Endothelial cell of coronary artery (primary cell): ENCODE results near the gene ARHGEF12. TPM values are rescaled to one million over a fixed set of nuclear protein-coding genes. Genes with fewer than 3 reads are reported as not detected.

Source experiments
- total RNA-seq: library from RNA; depleted of rRNA; stranded (reverse); fragments of >200 nt; gene quantifications from 2 replicates; pipeline ENCODE4 v1.2.3, GENCODE V29; 2014

The ARHGEF12 gene
- 81.3 and 104 TPM in 2 replicates for total RNA-seq

GRCh38 chr11:120335908-120336640, at the start of gene ARHGEF12:
Gene ARHGEF12, plus strand, starts transcription at chr11:120336413. Its CDS starts 831 bp downstream, at chr11:120337244.

GRCh38 chr11:120324932-120325810, 11.0 kb upstream of the ARHGEF12 start, which contains the start of gene TLCD5:
Gene TLCD5, plus strand, starts transcription at chr11:120325299. Its CDS starts 2,143 bp downstream, at chr11:120327442.

GRCh38 chr11:120511116-120511819, 175.1 kb downstream of the ARHGEF12 start, which contains the start of gene GRIK4:
Gene GRIK4, plus strand, starts transcription at chr11:120511748. Its CDS starts 148,571 bp downstream, at chr11:120660319.

Other genes with a start within 250 kb of the ARHGEF12 start
- gene TRIM29, start 198.3 kb upstream of the ARHGEF12 start, total RNA-seq, result 0.19 TPM in 1 of 2 replicates, not detected in the other
- gene OAF, start 125.4 kb upstream of the ARHGEF12 start, total RNA-seq, result 6.1 and 12.6 TPM in 2 replicates
- under 0.01 and 0.09 TPM in 2 replicates for gene POU2F3, start 96.3 kb upstream of the ARHGEF12 start, total RNA-seq
- 4.9 and 7.4 TPM in 2 replicates for gene TLCD5, start 11.1 kb upstream of the ARHGEF12 start, total RNA-seq
- gene GRIK4, start 175.3 kb downstream of the ARHGEF12 start, total RNA-seq, result 0.09 and 0.18 TPM in 2 replicates